ENCODE results near the gene CYP2D6.
"Not testable (repeated sequence)": the region's sequence is repeated elsewhere in the genome, so short reads cannot be mapped to it uniquely, and the experiment has no call there.

CYP2D6 gene

DNA sequence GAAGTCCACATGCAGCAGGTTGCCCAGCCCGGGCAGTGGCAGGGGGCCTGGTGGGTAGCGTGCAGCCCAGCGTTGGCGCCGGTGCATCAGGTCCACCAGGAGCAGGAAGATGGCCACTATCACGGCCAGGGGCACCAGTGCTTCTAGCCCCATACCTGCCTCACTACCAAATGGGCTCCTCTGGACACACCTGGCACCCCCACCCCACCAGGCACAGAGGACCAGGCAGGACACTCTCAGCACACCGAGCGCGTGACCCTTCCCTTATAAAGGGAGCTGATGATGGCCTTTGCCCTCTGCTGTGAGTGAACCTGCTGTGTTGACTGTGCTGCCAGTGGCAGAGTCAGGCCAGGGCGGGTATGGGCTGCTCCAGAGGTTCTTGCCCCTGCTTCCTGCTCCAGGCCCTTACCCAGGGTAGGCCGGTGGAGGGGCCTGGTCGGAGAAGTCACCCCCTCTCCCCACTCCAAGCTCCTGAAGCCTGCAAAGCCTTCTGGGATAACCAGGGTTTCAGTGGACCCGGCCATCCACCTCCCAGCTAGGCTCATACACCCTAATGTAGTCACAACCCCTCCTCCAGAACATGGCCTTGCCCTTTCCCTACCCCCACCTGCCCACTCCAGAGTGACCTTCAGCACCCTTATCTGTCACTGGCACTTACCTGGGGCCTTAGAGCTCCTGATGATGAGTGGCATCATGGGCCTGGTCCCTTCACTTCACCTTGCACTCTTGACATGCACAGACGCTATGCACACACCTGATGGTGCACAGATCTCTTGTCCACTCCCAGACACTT lies at the start of gene CYP2D6:
CYP2D6 (minus strand) TSS at position 172 of the 793 bp plus-strand sequence; CDS start at position 153, 19 bp downstream.
- DNase-seq (ENCODE audit: low read depth in 2 of 2) = not testable (repeated sequence)

DNA sequence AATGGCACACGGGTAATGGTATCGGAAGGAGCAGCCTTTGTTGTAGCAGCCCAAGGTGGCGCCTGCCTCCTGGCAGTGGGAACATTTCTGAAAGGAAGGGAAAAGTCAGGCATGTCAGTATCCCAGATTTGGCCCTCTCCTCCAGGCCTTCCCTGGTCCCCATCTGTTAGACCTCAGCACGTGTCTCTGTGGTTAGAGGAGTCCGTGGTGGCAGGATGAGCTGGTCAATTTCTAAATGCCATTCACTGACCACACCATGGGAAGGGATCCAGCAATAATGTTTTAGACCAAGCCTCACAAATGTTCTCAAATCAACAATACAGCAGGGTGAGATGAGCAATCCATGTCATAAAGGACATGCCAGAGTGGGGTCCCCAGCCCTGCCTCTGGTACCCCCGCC lies 49.0 kb upstream of the CYP2D6 start:
- DNase-seq (ENCODE audit: low read depth in 2 of 2) = no peak

DNA sequence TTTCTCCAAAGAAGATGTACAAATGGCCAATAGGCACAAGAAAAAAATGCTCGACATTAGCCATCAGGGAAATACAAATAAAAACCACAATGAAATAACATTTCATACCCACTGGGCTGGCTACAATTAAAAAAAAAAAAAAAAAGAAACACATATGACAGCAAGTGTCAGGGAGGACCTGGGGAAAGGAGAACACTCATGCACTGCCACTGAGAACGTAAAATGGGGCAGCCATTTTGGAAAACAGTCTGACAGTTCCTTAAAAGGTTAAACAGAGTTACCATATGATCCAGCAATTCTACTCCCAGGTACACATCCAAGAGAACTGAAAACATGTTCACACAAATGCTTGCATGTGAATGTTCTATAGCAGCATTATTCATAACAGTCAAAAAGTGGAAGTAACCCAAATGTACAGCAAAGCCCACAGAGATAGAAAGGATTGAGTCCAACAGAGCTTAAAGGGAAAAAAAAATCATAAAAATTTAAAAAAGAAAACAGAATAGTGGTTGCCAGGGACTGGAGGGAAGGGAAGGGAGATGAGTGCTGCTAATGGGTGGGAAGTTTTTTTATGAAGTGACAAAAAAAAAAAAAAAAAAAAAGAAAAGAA lies 48.4 kb upstream of the CYP2D6 start:
- DNase-seq (ENCODE audit: low read depth in 2 of 2) = no peak

DNA sequence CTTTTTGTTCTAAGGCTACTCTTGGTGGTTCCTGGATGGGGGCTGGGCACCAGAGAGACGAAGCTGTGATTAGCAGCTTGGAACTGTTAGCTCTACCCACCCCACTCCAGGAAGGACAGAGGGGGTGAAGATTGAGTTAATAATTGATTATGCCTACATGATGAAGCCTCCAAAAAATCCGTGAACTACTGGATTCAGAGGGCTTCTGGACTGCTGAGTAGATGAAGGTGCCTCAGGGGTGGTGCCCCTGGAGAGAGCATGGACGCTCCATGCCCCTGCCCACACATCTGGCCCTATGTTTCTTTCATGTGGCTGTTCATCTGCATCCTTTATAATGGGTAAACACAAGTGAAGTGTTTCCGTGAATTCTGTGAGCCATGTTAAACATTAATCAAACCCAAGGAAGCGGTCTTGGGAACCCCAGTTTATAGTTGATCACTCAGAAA lies 47.3 kb upstream of the CYP2D6 start:
- no peak for DNase-seq (ENCODE audit: low read depth in 2 of 2)

DNA sequence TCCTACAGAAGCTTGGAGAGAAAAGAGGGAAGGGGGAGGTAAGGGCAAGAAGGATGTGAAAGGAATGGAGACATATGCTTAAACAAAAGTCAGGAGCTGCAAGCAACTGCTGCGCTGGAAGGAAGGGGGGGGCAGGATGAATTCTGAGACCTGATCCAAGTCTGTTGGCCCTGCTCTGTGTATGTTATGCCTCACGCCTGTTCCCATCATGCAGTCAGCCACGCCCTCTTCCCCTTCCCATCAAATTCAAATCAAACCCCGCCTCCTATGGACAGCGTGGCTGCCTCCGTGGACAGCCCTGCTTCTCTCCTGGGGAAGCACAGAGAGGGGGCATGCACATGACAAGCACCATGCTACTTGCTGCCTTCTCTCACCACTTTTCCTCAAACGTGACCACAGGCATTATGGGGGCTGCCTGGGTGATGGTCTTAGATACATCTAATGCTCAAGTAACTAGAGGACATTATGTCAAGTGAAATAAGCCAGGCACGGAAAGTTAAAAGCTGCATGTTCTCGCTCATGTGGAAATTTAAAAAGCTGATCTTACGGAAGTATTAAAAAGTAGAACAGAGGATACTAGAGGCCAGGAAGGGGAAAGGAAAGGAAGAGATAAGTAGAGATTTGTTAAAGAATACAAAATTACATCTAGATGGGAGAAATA lies 45.8 kb upstream of the CYP2D6 start:
- DNase-seq (ENCODE audit: low read depth in 2 of 2) = no peak

DNA sequence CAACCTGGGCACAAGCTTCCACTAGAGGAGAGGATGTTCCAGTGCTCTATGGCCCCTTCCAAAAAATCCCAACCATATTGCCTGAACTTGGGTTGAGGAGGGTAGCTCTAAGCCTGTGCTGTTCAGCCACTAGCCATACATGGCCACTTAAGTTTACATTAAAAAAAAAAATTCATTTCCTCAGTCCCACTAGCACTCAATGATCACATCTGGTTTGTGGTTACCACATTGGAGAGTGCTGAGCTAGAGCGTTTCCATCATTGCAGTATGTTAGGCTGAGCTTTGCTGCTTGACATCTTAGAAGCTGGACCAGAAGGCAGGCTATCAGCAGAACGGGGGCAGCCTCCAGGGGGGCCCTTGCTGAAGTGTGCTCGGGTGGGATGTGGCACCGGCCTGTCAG lies 43.5 kb upstream of the CYP2D6 start:
- DNase-seq (ENCODE audit: low read depth in 2 of 2) = no peak

DNA sequence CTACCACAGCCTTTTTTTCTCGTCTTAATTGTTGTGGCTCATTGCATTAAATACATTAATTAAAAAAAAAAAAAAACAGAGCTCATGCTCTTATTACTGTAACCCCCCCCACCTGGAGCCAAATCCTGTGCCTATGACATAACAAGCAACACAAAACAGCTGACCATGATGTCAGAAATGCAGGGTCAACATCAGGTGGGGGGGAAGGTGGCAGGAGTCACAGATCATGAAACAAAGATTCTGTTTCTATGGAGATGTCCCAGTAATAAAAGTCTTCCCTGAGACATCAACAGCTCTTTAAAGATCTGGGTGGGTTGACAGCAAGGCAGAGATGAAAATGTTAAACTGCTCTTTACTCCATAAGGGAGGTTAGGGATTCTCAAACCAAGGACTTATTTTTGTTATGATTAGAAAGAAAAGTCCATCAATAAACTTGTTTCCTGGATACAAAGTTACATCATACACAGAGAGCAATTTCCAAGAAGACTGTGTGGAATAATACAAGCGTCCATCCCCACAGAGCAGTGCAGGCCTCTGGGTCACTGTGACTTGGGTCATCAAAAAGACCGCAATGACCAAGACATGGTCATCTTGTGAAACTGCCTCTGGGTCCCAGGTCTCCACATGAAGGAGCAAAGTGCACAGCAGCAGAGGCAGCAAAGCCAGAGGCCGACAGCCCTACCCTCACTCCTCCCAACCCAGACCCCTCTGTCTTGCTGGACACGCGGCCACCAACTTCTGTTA lies 42.7 kb upstream of the CYP2D6 start:
- no peak for DNase-seq (ENCODE audit: low read depth in 2 of 2)

DNA sequence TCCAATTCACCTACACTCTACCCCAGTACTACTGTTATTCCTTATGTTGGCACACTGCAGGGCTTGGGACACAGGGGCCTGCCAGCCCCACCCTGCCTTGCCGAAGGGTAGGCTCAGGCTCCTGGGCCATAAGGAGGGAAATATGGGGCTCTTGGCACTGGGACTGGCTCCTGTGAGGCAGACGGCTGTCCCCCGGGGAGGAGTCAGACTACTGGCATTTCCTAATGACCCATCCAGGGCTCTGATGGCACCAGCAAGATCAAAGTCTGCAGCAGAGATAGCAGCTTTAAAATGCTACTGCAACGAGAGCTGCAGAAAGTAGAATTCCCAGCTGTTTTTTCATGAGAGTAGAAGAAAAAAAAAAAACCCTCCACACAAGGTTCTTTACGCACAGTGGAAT lies 42.2 kb upstream of the CYP2D6 start:
- DNase-seq (ENCODE audit: low read depth in 2 of 2) = no peak

DNA sequence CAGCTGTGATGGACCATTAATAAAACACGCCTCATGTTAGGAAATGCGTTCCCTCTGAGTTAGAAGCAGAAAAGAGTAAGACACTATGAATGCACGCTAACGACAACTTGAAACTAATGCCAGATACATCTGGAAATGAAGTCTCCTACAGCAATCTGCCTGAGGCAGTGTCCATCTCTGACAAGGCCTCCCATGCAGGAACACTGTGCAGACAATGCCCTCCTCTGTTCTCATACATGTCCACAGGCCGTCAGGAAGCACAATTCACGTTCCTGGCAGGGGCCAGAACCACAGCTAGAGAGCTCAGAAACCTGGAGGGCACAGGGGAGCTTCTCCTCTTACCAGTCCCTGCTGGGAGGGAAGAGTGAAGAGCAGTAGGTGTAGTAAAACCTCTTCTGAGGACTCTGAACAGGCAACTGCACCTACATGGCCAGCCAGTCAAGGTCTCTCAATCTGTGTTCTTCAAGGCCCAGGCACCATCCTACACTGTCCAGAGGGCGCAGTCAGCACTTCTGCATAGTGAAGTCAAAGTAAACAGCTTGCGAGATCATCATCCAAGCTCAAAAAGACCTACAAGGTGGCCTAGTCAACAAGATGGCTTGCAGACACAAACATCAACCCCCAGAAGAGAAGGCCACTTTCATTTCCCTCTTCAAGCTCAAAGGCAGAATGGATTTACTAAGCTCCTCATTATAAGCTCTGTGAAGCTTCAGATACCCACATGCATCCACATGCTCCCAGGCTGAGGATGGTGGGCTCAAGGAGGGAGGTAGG lies 41.5 kb upstream of the CYP2D6 start:
- no peak for DNase-seq (ENCODE audit: low read depth in 2 of 2)

DNA sequence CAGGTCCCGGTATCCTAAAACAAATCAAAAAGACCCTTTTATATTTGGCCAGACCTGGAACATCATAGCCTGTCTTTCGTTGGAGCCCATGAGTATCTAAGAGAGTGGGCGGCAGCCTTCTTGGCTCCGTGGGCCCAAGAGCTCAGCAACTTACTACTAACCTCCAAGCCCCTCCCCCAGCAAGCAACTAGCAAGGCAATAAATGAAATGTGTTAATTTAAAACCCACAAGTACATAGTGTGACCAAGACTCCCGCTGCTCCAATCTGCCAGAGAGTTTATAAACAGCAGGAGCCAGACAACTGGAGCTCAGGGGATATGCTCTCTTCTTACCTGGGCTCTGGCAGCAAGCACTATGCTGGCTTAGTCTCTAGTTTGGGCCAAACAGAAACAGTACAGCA lies 40.8 kb upstream of the CYP2D6 start:
- DNase-seq (ENCODE audit: low read depth in 2 of 2) = no peak

DNA sequence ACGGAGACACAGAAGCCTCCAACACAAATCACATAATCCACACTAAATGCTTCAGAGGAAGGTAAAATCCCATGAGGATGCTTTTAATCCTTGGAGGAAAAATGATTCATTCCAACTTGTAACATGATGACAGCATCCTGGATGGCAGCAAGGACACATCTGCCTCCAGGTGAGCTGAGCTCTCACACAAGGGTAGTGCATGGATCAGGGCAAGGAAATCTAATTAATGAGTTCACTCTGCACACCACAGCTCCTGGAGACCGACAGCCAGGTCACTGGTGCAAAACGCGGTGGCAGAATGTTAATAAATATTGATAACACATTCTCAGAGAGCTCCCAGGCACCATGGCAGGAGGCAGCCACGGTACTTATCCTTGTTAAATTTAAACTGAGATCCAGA lies 40.3 kb upstream of the CYP2D6 start:
- DNase-seq (ENCODE audit: low read depth in 2 of 2) = no peak

DNA sequence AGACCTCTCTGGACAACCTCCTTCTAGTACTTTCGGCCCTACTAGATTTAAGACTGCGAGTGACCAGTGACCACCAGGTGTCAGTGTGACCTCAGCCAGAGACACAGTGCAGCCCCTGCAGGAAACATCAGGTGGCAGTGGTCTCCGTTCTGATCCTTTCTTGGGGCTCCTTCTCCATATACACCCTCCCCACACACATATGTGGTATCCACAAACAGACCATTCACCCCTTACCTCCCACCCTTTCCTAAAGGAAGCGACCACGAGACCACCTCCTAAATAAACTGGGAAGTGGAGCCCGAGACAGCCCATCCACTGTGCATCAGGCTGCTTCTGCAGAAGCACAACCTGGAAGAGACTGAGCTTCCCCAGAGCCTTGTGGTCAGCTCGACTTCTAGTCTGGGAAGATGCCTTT lies 38.5 kb upstream of the CYP2D6 start:
- DNase-seq (ENCODE audit: low read depth in 2 of 2) = peak; percentile 39 to 59

DNA sequence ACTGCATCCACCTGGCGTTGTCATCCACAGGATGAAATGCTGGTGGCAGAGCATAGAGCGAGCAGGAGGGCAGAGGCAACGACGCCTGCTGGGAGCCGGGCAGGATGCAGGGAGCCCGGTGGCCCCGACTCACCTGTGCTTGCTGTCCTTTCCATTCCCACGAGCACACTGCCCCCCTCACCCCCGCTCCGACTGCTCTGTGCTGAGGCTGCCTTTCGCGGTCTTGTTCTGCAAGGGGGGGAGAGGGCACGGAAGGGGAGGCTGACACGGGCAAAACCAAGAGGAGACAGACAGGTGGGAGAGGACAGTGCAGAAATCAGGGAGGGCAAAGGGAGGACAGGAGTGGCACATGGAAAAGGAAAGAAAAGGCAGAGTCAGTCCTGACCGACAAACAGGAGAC lies 37.9 kb upstream of the CYP2D6 start:
- DNase-seq (ENCODE audit: low read depth in 2 of 2) = no peak

DNA sequence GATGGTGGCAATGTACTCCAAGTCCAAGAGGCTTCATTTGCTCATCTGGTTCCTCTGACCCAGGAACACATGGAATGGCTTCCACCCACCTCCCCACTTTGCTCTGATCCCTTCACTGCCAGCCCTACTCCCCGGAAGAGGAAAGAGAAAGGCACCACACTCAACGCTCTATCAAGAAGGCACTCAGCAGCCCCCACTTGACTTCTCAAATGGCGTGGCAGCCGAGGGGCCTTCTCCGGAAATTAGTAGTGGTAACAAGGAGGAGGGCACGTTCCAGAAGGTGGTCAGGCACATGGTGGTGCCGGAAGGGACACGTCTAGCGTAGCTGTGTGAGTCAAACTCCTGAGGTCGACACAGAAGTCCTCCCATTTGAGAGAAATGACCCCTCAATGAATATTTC lies 36.5 kb upstream of the CYP2D6 start:
- DNase-seq (ENCODE audit: low read depth in 2 of 2) = no peak

DNA sequence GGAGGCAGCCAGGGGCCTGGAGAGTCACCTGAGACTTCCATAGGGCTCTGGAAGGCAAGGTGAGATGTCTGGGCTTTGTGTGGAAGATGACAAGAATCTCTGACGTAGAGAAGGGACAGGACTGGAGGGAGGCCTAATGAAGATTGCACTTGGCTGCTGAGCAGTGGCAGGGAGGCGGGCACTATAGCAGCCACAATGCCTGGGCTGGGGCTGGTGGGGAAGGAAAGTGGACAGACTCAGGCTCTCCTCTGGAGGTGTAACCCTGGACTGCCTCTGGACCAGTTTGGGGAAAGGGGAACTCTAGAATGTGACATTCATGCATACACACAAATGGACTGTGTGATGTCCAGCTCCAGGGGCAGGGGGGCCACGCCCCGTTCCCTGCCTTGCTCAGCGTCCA lies 34.3 kb upstream of the CYP2D6 start:
- DNase-seq (ENCODE audit: low read depth in 2 of 2) = no peak

DNA sequence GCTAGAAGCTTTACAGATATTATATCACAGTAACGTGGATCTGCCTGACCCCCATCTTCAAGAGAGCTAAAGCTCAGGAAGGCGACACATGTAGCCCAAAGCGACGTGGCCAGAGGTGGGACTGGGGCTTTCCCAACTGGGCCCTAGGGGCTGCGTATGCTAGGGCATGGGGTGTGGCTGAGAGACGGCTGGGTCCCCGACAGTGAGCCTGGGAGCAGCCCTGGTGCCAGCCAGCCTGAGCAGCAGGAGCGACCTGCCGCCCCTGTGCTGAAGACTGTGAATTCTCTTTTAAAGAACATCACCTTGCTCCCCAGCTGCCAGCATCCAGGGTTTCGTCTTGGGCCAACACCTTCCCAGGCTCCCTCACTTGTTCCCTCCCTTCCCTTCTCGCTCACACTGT lies 32.9 kb upstream of the CYP2D6 start:
- no peak for DNase-seq (ENCODE audit: low read depth in 2 of 2)

DNA sequence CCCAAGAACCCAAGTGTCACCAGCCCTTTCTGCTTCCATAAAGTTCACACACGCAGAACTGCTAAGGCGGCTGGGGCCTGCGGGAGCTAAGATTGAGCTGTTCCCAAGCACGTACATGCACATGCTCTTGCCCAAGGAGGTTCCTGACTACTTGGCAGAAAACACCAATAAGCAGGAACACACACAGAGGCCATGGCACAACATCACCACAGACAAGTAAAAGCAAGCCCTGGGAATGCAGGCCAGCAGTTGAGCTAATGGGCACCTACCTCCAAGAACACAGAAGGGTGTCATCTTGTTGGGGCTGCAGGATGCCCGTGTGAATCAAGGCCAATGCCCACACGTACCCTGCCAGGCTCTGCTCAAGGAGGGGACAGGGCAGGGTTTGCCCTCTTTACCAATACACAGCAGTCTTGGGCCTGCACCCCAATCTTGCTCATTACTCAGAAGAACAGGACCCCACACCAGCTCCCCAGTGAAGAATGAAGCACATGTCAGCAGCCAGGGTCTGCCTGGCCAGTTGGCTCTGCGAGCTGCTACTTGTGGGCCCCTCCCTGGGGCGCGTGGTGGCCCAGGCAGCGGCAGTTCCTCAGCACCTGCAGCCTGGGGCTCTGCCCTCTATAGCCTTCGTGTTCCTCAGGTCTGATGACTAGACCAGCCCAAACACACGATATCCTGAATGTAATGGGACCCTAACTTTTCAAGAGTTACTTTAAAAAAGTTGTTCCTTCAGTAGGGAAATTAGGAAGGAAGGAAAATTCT lies 32.3 kb upstream of the CYP2D6 start:
- DNase-seq (ENCODE audit: low read depth in 2 of 2) = no peak

DNA sequence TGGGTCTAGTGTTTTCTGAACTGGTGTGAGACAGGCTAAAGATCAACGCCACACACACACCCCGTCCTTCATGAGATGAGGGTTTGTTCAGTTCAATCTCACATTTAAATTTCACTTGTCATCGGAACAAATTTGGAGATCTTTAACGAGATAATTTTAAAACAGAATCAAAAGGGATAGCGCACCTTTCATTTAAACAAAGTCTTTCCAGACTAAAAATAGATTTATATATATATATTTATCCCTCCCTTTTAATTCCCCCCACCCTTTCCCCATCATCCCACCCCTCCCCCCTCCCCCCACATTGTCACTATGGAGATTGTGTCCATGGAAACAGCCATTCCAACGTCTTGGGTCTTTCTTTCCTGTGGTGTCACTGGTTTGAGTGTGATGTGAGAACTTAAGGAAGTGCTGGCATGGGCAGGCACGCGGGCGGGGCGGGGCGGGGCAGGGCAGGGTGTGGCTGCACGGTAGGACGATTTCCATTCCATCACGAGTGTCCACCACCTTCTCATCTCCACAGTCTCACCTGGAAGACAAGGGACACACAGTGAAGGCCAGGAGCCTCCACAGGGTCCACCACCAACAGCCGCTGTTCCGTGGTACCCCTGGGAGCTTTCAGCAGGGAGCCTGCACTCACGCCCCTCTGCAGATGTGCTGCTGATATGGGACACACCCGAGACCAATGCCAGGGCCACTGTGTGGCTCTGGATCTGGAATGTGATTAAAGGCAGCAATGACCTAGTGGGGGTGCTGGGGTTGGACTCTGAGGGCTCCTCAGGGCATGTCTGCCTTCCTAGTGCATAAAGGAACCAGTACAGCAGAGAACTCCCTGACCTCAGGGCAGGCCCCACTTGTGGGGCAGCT lies 30.5 kb upstream of the CYP2D6 start:
- DNase-seq (ENCODE audit: low read depth in 2 of 2) = no peak

DNA sequence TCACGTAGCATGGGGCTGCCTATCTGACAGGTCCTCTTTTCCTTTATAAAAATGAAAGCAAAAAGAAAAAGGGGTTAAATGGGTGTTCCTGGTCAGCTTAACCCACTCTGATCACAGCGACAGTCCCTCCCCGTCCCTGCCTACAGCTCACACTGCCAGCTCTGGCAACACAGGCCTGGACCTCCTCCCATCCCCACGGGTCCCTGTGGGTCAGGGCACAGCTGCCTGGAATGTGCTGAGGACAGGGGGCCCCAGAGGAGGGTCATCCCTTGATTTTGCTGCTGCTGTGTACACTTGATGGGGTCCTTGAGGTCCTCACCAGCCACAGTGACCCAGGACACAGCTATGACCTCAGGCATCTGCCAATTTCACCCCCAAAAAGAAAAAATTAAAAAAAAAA lies 29.6 kb upstream of the CYP2D6 start:
- DNase-seq (ENCODE audit: low read depth in 2 of 2) = no peak

Measured in stimulated activated CD4-positive, alpha-beta T cell treated with anti-CD3 and anti-CD28 coated beads, Interleukin-15, amount 100 ng/mL, for 48 hours (primary cell).